ENCODE data around the gene C10orf90.

Gene C10orf90

GRCh38 chr10:126459878-126460481 lies 210.5 kb downstream of the C10orf90 start:
- peak; percentile 87 for DNase-seq (ENCODE audit: low read depth)

- no peak for DNase-seq (ENCODE audit: low read depth)
Measured at GRCh38 chr10:126459032-126459831, 211.3 kb downstream of the C10orf90 start.

GRCh38 chr10:126458466-126458865 lies 212.0 kb downstream of the C10orf90 start:
- peak; percentile 32 for DNase-seq (ENCODE audit: low read depth)

- DNase-seq (ENCODE audit: low read depth): no peak
Measured at GRCh38 chr10:126456632-126457031, 213.9 kb downstream of the C10orf90 start.

GRCh38 chr10:126455766-126456405 lies 214.6 kb downstream of the C10orf90 start:
- no peak for DNase-seq (ENCODE audit: low read depth)

- no peak for DNase-seq (ENCODE audit: low read depth)
Measured at GRCh38 chr10:126455036-126455765, 215.3 kb downstream of the C10orf90 start.

GRCh38 chr10:126454045-126454751 lies 216.3 kb downstream of the C10orf90 start:
- DNase-seq (ENCODE audit: low read depth): no peak

- DNase-seq (ENCODE audit: low read depth): no peak
Measured at GRCh38 chr10:126452245-126452644, 218.2 kb downstream of the C10orf90 start.

GRCh38 chr10:126448091-126448490 lies 222.4 kb downstream of the C10orf90 start:
- no peak for DNase-seq (ENCODE audit: low read depth)

- no peak for DNase-seq (ENCODE audit: low read depth)
Measured at GRCh38 chr10:126439942-126440341, 230.6 kb downstream of the C10orf90 start.

- no peak for DNase-seq (ENCODE audit: low read depth)
Measured at GRCh38 chr10:126438407-126438783, 232.1 kb downstream of the C10orf90 start.

GRCh38 chr10:126437635-126438406 lies 232.7 kb downstream of the C10orf90 start:
- no peak for DNase-seq (ENCODE audit: low read depth)

GRCh38 chr10:126434235-126434634 lies 236.3 kb downstream of the C10orf90 start:
- DNase-seq (ENCODE audit: low read depth): no peak

GRCh38 chr10:126433351-126433750 lies 237.1 kb downstream of the C10orf90 start:
- DNase-seq (ENCODE audit: low read depth): no peak

GRCh38 chr10:126432507-126432906 lies 238.0 kb downstream of the C10orf90 start:
- no peak for DNase-seq (ENCODE audit: low read depth)

- DNase-seq (ENCODE audit: low read depth): no peak
Measured at GRCh38 chr10:126431816-126432215, 238.7 kb downstream of the C10orf90 start.

- DNase-seq (ENCODE audit: low read depth): no peak
Measured at GRCh38 chr10:126430512-126430911, 240.0 kb downstream of the C10orf90 start.

- DNase-seq (ENCODE audit: low read depth): no peak
Measured at GRCh38 chr10:126429275-126429674, 241.2 kb downstream of the C10orf90 start.

GRCh38 chr10:126425489-126426065 lies 244.9 kb downstream of the C10orf90 start:
- no peak for DNase-seq (ENCODE audit: low read depth)

- no peak for DNase-seq (ENCODE audit: low read depth)
Measured at GRCh38 chr10:126425032-126425431, 245.5 kb downstream of the C10orf90 start.
